Thyroid gland (tissue), 4 donors: ENCODE measurements around the gene SMARCC1.

Source experiments
- CTCF ChIP-seq, 6 experiments: fragments of 200-600 bp in 3 of 6; fragments of 450-650 bp in 3 of 6; sonication (generic) in 3 of 6; IDR thresholded peaks; one replicate each; pipeline ENCODE4 v1.5.1; 2016 to 2019; ENCODE audit warnings: antibody characterized with exemption in 6 of 6, mild to moderate bottlenecking in 2 of 6, inconsistent platforms in 1 of 6, moderate library complexity in 1 of 6
- POLR2A ChIP-seq, 2 donors: fragments of 450-650 bp; IDR thresholded peaks; one replicate each; pipeline ENCODE4 v1.6.1; 2017; ENCODE audit warnings: antibody characterized with exemption in 2 of 2, mild to moderate bottlenecking in 2 of 2, moderate library complexity in 1 of 2

GRCh38 chr3:47554335-47554734 lies 227.4 kb downstream of the SMARCC1 start:
- no peak for TF ChIP-seq CTCF (IDR thresholded peaks at IDR 0.05)
- no peak for TF ChIP-seq POLR2A (IDR thresholded peaks at IDR 0.05)
